ENCODE data around the gene TALDO1.
"Not testable (repeated sequence)": the region's sequence is repeated elsewhere in the genome, so short reads cannot be mapped to it uniquely, and the experiment has no call there.

Gene TALDO1

GRCh38 chr11:737899-738298, 9.4 kb upstream of the TALDO1 start:
- not testable (repeated sequence) for DNase-seq

DNA sequence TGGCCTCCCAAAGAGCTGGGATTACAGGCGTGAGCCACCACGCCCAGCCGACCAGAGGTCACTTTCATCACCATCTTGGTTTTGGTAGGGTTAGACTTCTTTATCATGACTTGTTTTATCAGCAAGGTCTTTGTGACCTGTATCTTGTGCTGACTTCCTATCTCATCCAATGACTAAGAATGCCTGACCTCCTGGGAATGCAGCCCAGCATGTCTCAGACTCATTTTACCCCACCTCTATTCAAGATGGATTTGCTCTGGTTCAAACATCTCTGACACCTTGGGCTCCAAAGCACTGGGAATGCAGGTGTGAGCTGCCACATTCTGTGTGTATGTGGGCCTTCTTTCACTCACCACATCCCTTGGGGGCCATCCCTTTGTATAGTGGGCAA, 5.1 kb upstream of the TALDO1 start:
- no peak for DNase-seq

- no peak for DNase-seq
Observed at GRCh38 chr11:742571-743201, 4.6 kb upstream of the TALDO1 start.

DNA sequence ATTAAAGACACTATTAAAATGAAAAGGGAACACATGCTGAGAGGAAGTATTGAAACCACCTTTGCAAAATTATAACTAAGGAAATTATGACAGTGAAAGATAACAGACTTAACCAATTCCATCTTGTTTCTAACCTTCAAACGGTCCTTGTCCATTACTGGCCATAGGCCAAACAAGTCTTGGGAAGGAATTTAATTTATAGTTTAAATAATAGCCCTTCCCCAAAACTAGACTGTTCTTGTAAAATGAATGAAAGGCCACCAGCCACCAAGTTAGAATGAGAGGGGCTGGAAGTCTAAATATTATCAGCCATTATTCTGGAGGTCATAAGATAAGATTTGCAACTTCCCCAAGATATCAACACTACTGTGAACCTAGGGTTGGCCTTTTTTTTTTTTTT, 1.8 kb upstream of the TALDO1 start:
- no peak for DNase-seq

- DNase-seq, result peak; percentile 5
Observed at GRCh38 chr11:746289-747157, 741 bp upstream of the TALDO1 start.

DNA sequence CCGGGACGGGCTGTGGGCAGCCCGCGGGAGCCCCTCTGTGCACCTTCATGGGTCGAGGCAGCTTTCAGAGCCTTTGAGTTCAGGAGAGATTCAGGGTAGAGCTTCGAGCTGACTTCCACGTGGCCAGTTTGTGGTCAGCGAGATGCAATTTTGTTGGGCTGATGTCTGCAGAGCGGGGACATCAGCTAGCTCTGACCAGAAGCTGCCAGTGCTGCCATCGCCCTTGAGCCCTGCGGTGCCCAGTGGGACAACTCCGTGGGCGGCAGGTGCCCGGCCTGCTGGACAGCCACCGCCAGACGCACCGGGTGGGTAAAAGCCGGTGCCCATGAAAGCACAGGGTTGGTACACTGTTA, 719 bp downstream of the TALDO1 start:
- DNase-seq, result no peak

DNA sequence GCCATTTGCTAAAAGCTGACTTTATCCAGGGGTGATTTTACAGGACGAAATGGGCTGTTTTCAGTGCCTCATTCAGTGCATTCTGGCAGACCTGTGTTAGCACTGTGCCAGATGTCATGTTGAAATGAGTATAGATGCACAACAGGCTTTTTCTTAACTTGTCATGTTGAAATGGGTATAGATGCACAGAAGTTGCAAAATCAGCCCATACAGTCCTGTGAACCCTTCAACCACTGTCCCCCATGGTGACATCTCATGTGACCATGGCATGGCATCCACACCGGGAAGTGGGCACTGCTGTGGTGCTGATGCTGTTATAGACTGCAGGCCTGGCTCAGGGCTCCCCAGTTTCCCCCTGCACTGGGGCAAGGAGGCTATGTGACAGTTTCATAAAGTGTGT, 2.5 kb downstream of the TALDO1 start:
- DNase-seq, result no peak

- DNase-seq, result no peak
Observed at GRCh38 chr11:760236-760635, 13.0 kb downstream of the TALDO1 start.

DNA sequence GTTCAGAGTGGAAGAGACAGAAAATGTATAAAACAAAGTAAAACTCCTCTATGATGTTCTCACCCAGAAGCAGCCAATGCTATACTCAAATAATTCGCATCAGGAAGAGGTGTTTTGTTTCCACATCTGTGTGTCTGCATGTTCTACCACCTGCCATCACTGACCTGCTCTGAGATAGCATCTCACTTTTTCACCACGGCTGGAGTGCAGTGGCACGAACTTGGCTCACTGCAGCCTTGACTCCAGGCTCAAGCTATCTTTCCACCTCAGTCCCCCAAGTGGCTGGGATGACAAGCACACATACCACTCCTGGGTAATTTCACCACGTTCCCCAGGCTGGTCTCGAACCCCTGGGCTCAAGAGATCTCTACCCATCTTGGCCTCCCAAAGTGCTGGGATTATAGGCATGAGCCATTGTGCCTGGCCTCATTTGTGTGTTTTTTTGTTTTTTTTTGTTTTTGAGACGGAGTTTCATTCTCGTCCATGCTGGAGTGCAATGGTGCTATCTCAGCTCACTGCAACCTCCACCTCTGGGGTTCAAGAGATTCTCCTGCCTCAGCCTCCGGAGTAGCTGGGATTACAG, 14.4 kb downstream of the TALDO1 start:
- DNase-seq, result no peak

- DNase-seq, result peak; percentile 85
Observed at GRCh38 chr11:762421-763072, 15.3 kb downstream of the TALDO1 start.

DNA sequence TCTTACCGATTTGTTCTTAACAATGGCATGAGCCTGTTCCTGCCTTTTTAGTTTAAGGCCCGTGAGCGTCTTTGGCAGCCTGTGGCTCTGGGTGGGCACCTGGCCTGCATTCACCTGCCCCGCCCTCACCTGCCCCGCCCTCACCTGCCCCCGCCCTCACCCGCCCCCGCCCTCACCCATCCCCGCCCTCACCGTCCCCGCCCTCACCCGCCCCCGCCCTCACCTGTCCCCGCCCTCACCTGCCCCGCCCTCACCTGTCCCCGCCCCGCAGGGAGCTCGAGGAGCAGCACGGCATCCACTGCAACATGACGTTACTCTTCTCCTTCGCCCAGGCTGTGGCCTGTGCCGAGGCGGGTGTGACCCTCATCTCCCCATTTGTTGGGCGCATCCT, 15.8 kb downstream of the TALDO1 start:
- DNase-seq, result peak; percentile 67

DNA sequence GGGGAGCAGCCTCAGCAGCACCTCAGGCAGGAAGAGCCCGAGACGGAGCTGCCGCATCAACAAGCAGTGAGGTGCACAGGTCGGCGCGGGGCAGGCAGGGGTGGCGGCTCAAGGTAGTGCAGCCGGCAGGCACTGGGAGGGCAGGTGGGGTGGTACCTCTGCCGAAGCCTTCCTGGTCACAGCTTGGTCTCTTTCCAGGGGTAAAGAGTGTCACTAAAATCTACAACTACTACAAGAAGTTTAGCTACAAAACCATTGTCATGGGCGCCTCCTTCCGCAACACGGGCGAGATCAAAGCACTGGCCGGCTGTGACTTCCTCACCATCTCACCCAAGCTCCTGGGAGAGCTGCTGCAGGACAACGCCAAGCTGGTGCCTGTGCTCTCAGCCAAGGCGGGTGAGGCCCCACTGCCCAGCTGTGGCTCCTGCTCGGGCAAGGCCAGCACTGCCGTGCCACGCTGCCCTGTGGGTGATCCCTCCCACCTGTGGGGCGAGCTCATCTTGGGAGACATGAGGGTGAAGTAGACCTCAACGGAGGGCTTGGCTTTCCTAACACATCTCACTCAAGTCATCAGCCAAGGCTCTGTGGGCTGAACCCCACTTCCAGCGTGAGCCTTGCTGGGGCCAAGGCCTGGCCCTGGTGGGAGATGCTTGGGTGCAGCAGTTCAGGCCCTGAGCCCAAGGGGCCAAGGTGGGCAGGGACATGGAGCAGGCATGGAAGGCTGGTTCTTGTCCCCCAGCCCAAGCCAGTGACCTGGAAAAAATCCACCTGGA, 16.5 kb downstream of the TALDO1 start:
- no peak for DNase-seq

DNA sequence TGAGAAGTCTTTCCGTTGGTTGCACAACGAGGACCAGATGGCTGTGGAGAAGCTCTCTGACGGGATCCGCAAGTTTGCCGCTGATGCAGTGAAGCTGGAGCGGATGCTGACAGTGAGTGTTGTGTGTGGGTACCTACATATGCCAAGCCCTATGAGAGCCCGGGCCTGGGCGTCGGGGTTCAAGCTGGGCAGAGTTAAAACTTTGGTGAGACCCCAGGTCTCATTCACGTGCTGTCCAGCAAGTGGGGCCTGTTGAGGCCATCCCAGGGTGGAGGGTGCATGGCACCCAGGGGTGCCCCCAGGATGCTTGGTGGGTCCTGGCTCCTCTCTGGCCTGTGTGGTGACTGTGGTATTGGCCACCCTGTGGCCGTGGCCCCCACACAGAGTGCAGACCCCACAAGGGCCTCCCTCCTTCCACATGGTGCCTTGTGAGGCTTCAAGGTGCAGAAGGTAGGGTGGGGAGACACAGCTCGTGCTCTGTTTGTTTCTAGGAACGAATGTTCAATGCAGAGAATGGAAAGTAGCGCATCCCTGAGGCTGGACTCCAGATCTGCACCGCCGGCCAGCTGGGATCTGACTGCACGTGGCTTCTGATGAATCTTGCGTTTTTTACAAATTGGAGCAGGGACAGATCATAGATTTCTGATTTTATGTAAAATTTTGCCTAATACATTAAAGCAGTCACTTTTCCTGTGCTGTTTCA, 17.2 kb downstream of the TALDO1 start:
- DNase-seq, result peak; percentile 22

GRCh38 chr11:765025-765801, 17.9 kb downstream of the TALDO1 start:
- DNase-seq, result peak; percentile 3

- no peak for DNase-seq
Observed at GRCh38 chr11:765802-766091, 18.5 kb downstream of the TALDO1 start.

GRCh38 chr11:766106-766935, 19.1 kb downstream of the TALDO1 start:
- no peak for DNase-seq

GRCh38 chr11:766936-767210, 19.6 kb downstream of the TALDO1 start:
- no peak for DNase-seq

DNA sequence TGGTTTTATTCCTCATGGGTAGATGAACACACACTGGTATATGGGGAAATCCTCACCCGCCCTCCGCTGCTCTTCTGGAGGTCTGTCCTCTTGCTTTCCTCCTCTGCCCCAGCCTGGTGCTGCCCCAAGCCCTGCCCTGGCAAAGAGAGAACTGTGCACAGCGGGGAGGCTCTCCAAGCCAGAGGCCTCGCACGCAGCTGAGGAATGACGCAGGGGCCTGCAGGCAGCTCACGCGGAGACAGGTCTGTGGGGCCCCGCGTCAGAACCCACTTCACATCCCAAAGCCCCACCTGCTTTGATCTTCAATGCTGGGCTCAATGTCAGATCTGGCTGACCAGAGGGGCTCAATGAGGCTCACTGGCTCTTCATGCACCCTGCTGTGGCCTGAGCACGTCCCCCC, 20.0 kb downstream of the TALDO1 start:
- DNase-seq, result no peak

DNA sequence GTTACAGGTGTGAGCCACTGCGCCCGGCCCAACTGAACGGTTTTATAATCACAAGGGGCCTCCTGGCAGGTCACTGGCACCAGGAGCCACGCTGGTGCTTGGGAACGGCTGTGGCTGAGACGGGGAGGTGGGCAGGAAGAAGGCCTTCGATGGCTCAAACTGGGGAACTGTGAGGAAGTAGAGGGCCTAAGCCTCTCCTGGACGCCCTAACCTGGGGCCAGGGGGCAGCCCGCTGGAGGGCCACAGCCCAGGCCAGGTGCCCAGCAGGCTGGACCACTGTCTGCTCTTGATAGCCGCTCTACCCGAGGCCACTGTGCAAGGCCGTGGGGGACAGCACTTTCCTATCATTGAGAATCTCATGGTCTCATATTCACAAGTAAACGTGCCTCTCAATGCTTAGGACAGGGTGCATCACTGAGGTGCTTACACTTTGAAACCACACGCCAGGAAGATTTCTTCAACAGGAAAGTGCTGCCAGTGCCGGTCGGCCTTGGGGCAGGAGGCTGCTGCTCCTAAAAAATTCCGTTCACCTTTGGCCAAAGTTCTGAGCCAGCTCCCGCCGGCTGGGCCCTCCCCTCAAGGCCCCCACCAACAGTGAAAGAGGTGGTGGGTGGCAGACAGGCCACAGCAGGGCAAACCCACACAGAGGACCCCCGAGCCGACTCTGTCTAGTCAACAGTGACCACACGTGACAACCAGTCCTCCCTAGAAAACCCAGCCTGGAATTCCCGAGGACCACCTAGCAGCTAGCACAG, 22.8 kb downstream of the TALDO1 start:
- DNase-seq, result no peak
